Keratinocyte (primary cell): ENCODE results near the gene LAMA2. TPM values are rescaled to one million over a fixed set of nuclear protein-coding genes. Genes with fewer than 3 reads are reported as not detected.

Source experiments
- DNase-seq: peaks from one replicate; pipeline ENCODE4 v3.0.0-alpha.2; 2011; ENCODE audit warnings: low read depth, missing footprints, low spot score
- FAIRE-seq: peaks from 2 replicates; lab custom pipeline; 2011; peaks lifted over from hg19 to GRCh38; lab: Jason Lieb, UNC
- H2AFZ ChIP-seq: 2 replicates; pipeline ENCODE4 v1.6.0; 2012; ENCODE audit warnings: low read length, control low read depth, inconsistent platforms; ENCODE audit not compliant: control insufficient read depth
- H3K27ac ChIP-seq: 2 replicates; pipeline ENCODE4 v1.5.1; 2011; ENCODE audit warnings: low read length; ENCODE audit not compliant: control insufficient read depth, insufficient read depth
- H3K27me3 ChIP-seq: 3 replicates; pipeline ENCODE4 v1.6.0; 2011; ENCODE audit warnings: low read length; ENCODE audit not compliant: control insufficient read depth, insufficient read depth; ENCODE audit errors: extremely low read depth
- H3K36me3 ChIP-seq, 2 experiments: 2 replicates in 1 of 2; 3 replicates in 1 of 2; pipeline ENCODE4 v1.5.1; 2011; ENCODE audit warnings: low read length in 2 of 2, mild to moderate bottlenecking in 1 of 2; ENCODE audit not compliant: control insufficient read depth in 2 of 2, insufficient read depth in 2 of 2; ENCODE audit errors: extremely low read depth in 1 of 2
- H3K4me1 ChIP-seq: 3 replicates; pipeline ENCODE4 v1.5.1; 2011; ENCODE audit warnings: low read length; ENCODE audit not compliant: control insufficient read depth, insufficient read depth; ENCODE audit errors: extremely low read depth
- H3K4me2 ChIP-seq: 3 replicates; pipeline ENCODE4 v1.6.0; 2011; ENCODE audit warnings: low read depth, low read length; ENCODE audit not compliant: control insufficient read depth, insufficient read depth; ENCODE audit errors: extremely low read depth
- H3K4me3 ChIP-seq, 3 experiments: fragments of 200-600 bp in 1 of 3; sonication (generic) in 1 of 3; 2 replicates in 2 of 3; 3 replicates in 1 of 3; pipeline ENCODE4 v1.5.1; 2011 to 2016; ENCODE audit warnings: low read length in 3 of 3, mild to moderate bottlenecking in 3 of 3, control low read depth in 2 of 3, inconsistent platforms in 1 of 3, low read depth in 1 of 3, mixed read lengths in 1 of 3, mixed run types in 1 of 3, moderate library complexity in 1 of 3; ENCODE audit not compliant: control insufficient read depth in 2 of 3, insufficient read depth in 2 of 3; ENCODE audit errors: extremely low read depth in 1 of 3
- H3K79me2 ChIP-seq: 2 replicates; pipeline ENCODE4 v1.6.0; 2012; ENCODE audit warnings: low read length; ENCODE audit not compliant: control insufficient read depth, insufficient read depth
- H3K9ac ChIP-seq: 3 replicates; pipeline ENCODE4 v1.6.0; 2011; ENCODE audit warnings: low read length; ENCODE audit not compliant: control insufficient read depth, insufficient read depth; ENCODE audit errors: extremely low read depth
- H3K9me1 ChIP-seq: 3 replicates; pipeline ENCODE4 v1.6.0; 2011; ENCODE audit warnings: low read length; ENCODE audit not compliant: control insufficient read depth, insufficient read depth; ENCODE audit errors: extremely low read depth
- H3K9me3 ChIP-seq: 2 replicates; pipeline ENCODE4 v1.5.1; 2012; ENCODE audit warnings: low read depth, low read length; ENCODE audit not compliant: control insufficient read depth
- H4K20me1 ChIP-seq: 3 replicates; pipeline ENCODE4 v1.6.0; 2011; ENCODE audit warnings: low read length; ENCODE audit not compliant: control insufficient read depth, insufficient read depth; ENCODE audit errors: extremely low read depth
- CTCF ChIP-seq, 3 experiments: IDR thresholded peaks in 1 of 3; conservative IDR thresholded peaks in 1 of 3; optimal IDR thresholded peaks in 1 of 3; 2 replicates in 2 of 3; 3 replicates in 1 of 3; pipeline versions ENCODE3 to v1.5.1; 2011; ENCODE audit warnings: low read length in 3 of 3, mild to moderate bottlenecking in 3 of 3, moderate library complexity in 2 of 3, control low read depth in 1 of 3, inconsistent platforms in 1 of 3; ENCODE audit not compliant: insufficient read depth in 2 of 3; ENCODE audit errors: extremely low read depth in 1 of 3
- EZH2 ChIP-seq: IDR thresholded peaks from one replicate; pipeline ENCODE4 v1.6.1; 2012; ENCODE audit warnings: inconsistent platforms, mild to moderate bottlenecking, low read length, moderate library complexity
- dilution Hi-C: fragments of 300-500 bp; cut with MboI; formaldehyde crosslinking; loops from one replicate; pipeline ENCODE4 v1.7.0; 2020; ENCODE audit warnings: low sequenced_read_pairs; ENCODE audit not compliant: extremely low pct_ligation_motif_present
- polyA plus RNA-seq, 5 experiments: library from polyadenylated mRNA; depleted of rRNA in 3 of 5; stranded (reverse) in 3 of 5; stranded (forward) in 1 of 5; unstranded in 1 of 5; fragments of >200 nt; gene quantifications; 1 replicate in 1 of 5; 2 replicates in 3 of 5; 3 replicates in 1 of 5; pipeline versions ENCODE4 v1.2.1 to v1.2.3, GENCODE V29; 2011 to 2012; ENCODE audit warnings: missing spikeins in 2 of 5, low read depth in 1 of 5, low replicate concordance in 1 of 5

The LAMA2 gene
- polyA plus RNA-seq, 1 donor (not counting 4 experiments of a cell fraction or from before 2014, with no cell fraction given), result 1.4 TPM

GRCh38 chr6:128892079-128892478, 9.1 kb downstream of the LAMA2 start:
- H3K9me1 ChIP-seq, result no peaks in the 10 kb centered on the region
- no peak for DNase-seq
- H2AFZ ChIP-seq, result no peak overlapping the region
- no peaks in the 10 kb centered on the region for H4K20me1 ChIP-seq
- no peaks in the 10 kb centered on the region for H3K36me3 ChIP-seq
- H3K4me3 ChIP-seq, result no peak overlapping the region
- no peak overlapping the region for H3K27ac ChIP-seq
- H3K27me3 ChIP-seq, result no peaks in the 10 kb centered on the region
- no peaks in the 10 kb centered on the region for H3K4me1 ChIP-seq
- TF ChIP-seq EZH2 (no peak), CTCF (optimal IDR thresholded peaks at IDR 0.05 in 1 of 3, IDR thresholded peaks at IDR 0.05 in 1 of 3, conservative IDR thresholded peaks at IDR 0.05 in 1 of 3; ENCODE audit: extremely low read depth in 1 of 3, insufficient read depth in 2 of 3, low read length in 3 of 3) (no peak)
- dilution Hi-C loops, result no loop called here
- no peak for FAIRE-seq
- H3K9ac ChIP-seq, result no peak overlapping the region
- no peaks in the 10 kb centered on the region for H3K79me2 ChIP-seq
- no peak overlapping the region for H3K4me2 ChIP-seq
- no peaks in the 10 kb centered on the region for H3K9me3 ChIP-seq

GRCh38 chr6:128899341-128900050, 16.6 kb downstream of the LAMA2 start:
- H4K20me1 ChIP-seq, result no peaks in the 10 kb centered on the region
- H2AFZ ChIP-seq, result no peak overlapping the region
- no peaks in the 10 kb centered on the region for H3K27me3 ChIP-seq
- no peaks in the 10 kb centered on the region for H3K9me1 ChIP-seq
- H3K4me2 ChIP-seq, result no peak overlapping the region
- H3K4me1 ChIP-seq, result no peaks in the 10 kb centered on the region
- H3K27ac ChIP-seq, result no peak overlapping the region
- DNase-seq (no peak), FAIRE-seq (no peak)
- H3K9me3 ChIP-seq, result no peaks in the 10 kb centered on the region
- H3K79me2 ChIP-seq, result no peaks in the 10 kb centered on the region
- no peaks in the 10 kb centered on the region for H3K36me3 ChIP-seq
- no peak overlapping the region for H3K4me3 ChIP-seq
- dilution Hi-C loops, result no loop called here
- H3K9ac ChIP-seq, result no peak overlapping the region
- no peak for TF ChIP-seq EZH2
- TF ChIP-seq CTCF (optimal IDR thresholded peaks at IDR 0.05 in 1 of 3, IDR thresholded peaks at IDR 0.05 in 1 of 3, conservative IDR thresholded peaks at IDR 0.05 in 1 of 3; ENCODE audit: extremely low read depth in 1 of 3, insufficient read depth in 2 of 3, low read length in 3 of 3), result no peak
